ENCODE measurements around the gene FKBP8. TPM values are rescaled to one million over a fixed set of nuclear protein-coding genes. Genes with fewer than 3 reads are reported as not detected.

FKBP8 gene
- total RNA-seq, 2 donors from 2014 or later = 326 to 536 TPM

DNA sequence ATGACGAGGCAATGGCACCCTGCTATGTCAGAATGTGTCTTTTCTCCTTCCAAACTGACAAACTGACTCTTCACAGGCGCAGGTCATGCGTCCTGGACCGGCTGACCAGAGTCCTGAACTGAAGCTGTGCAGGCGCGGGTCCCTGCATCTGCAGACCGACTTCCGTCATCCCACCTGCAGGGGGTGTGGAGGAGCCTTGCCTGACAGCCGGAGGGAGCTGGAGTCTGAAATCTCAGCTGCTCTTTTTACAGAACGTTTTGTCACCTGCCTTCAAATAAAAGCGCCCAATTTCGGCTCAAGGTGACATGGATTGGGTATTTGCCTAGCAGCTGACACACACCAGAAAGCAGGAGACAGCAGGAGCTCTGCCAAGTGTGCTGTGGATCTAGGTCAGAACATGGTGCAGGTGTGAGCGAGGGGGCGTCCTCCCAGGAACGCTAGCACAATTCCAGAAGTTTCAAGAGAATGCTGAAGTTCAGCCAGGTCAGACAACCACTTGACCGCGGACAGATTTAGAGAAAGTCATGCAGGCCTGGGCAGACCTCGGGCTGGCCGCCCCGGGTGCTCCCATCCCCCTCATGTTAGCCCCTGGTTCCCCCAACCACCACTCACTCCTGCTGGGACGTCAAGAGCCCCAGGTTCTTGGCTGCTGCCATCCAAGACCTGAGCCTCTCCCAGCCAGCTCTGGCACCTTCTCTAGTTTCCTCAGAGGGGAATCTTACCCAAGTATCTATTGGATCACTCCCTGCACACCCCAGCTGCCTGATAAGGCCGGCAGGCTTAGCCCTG lies 54.3 kb downstream of the FKBP8 start:
- Histone ChIP-seq H3K4me1 (replicated peaks) (peaks cover 14% of the 10 kb centered on the region), H3K27ac (no peak overlapping the region), H3K9me3 (no peaks in the 10 kb centered on the region), H3K27me3 (replicated peaks; ENCODE audit: insufficient read depth) (no peaks in the 10 kb centered on the region), H3K36me3 (no peaks in the 10 kb centered on the region), H3K4me3 (no peak overlapping the region)
- TF ChIP-seq CTCF (IDR thresholded peaks at IDR 0.05) = peak in 3 of 4 experiments; percentile 30 to 38 (median 36)
- no peak for TF ChIP-seq POLR2AphosphoS5 (IDR thresholded peaks at IDR 0.05)
- intact Hi-C loops (cut with DNase I) = no loop called here
- WGBS = 31% methylated on average over 22 of the region's 22 CpGs
- DNase-seq (ENCODE audit: low spot score) = no peak

DNA sequence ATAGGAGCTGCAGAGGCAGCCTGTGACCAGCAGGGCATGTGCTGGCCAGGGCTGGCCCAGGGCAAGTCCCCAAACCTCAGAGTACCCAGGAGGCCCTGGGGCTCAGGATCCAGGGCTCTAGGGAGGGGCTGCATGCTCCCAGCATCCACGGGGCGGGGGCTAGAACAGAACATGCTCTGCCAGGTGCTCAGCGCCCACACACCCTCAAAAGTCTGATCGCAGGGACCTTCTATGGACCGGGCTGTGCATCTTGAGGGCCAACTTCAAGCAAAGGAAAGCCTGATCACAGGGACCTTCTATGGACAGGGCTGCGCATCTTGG lies 55.0 kb downstream of the FKBP8 start:
- 70% methylated on average over 6 of the region's 6 CpGs for WGBS
- no peak for TF ChIP-seq POLR2A (IDR thresholded peaks at IDR 0.05)
- no peak for TF ChIP-seq POLR2AphosphoS5 (IDR thresholded peaks at IDR 0.05)
- peak in 1 of 4 experiments; percentile 12 for TF ChIP-seq CTCF (IDR thresholded peaks at IDR 0.05)
- intact Hi-C loops (cut with DNase I) = no loop called here
- Histone ChIP-seq H3K27me3 (replicated peaks; ENCODE audit: insufficient read depth) (no peaks in the 10 kb centered on the region), H3K4me3 (no peak overlapping the region), H3K4me1 (replicated peaks) (peaks cover 14% of the 10 kb centered on the region), H3K36me3 (no peaks in the 10 kb centered on the region), H3K9me3 (no peaks in the 10 kb centered on the region), H3K27ac (no peak overlapping the region)
- DNase-seq (ENCODE audit: low spot score) = no peak

DNA sequence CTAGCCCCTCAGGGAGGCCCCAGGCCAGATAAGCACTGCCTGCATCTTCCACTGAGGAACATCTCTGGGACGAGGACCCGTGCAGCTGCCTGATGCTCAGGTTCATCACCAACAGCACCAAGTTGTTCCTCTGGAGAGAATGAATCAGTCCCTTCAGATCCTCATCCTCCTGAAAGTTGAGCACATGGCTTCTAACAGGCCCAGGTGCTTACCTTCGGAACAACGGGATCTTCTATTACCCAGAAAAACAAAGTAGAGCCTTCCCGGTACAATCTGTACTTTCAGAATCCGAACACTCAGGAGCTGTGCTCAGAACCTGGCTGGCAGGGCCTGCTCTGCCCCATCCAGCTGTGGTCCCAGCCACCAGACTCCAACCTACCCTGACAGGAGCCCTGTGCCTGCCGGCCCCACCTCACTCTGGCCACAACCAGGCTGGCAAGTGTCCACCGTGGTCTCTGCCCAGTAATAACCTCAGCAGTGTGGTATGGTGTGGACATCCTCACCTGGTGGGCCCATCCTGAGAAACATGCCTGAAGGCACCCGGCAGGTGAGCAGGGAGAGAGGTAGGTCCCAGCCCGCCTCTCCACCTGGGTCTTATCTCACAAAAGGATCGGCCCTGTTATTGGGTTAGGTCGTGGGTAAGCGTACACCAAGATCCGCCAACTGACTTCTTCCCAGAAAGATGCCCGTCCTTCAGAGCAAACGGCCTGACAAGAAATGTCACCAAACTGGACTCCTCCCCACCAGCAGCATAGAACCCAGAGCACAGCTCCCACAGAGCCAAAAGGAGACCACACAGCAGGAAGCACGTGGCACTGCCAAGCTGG lies 55.6 kb downstream of the FKBP8 start:
- Histone ChIP-seq H3K9me3 (no peaks in the 10 kb centered on the region), H3K4me3 (no peak overlapping the region), H3K36me3 (no peaks in the 10 kb centered on the region), H3K4me1 (replicated peaks) (peaks cover 14% of the 10 kb centered on the region), H3K27ac (no peak overlapping the region), H3K27me3 (replicated peaks; ENCODE audit: insufficient read depth) (no peaks in the 10 kb centered on the region)
- 65% methylated on average over 17 of the region's 17 CpGs for WGBS
- intact Hi-C loops (cut with DNase I) = no loop called here
- DNase-seq (ENCODE audit: low spot score) = no peak
- TF ChIP-seq POLR2A (IDR thresholded peaks at IDR 0.05) = no peak
- peak in 1 of 4 experiments; percentile 26 for TF ChIP-seq CTCF (IDR thresholded peaks at IDR 0.05)

- peaks cover 14% of the 10 kb centered on the region for H3K4me1 ChIP-seq (replicated peaks)
- TF ChIP-seq CTCF (IDR thresholded peaks at IDR 0.05) (no peak), POLR2AphosphoS5 (IDR thresholded peaks at IDR 0.05) (no peak), POLR2A (IDR thresholded peaks at IDR 0.05) (no peak)
- H3K27ac ChIP-seq = no peak overlapping the region
- H3K4me3 ChIP-seq = no peak overlapping the region
- DNase-seq (ENCODE audit: low spot score) = no peak
- no peaks in the 10 kb centered on the region for H3K27me3 ChIP-seq (replicated peaks; ENCODE audit: insufficient read depth)
- intact Hi-C loops (cut with DNase I) = no loop called here
- WGBS = 89% methylated on average over 8 of the region's 8 CpGs
- H3K36me3 ChIP-seq = no peaks in the 10 kb centered on the region
- H3K9me3 ChIP-seq = no peaks in the 10 kb centered on the region
These were observed 56.6 kb downstream of the FKBP8 start for GRCh38 chr19:18486746-18487145.

All from prostate gland (tissue), 2 donors.